ENCODE measurements around the gene NDUFB8.

GRCh38 chr10:100496567-100496966 lies 33.1 kb downstream of the NDUFB8 start:
- TF ChIP-seq POLR2AphosphoS5 (IDR thresholded peaks at IDR 0.05) (no peak), CTCF (IDR thresholded peaks at IDR 0.05) (no peak)

Data from prostate gland (tissue), 2 donors.